Caco-2 (cell line): ENCODE results near the gene MT1A. TPM values are rescaled to one million over a fixed set of nuclear protein-coding genes. Genes with fewer than 3 reads are reported as not detected.

ENCODE experiments used
- Bru-seq: library from RNA; stranded (reverse); fragments of 400-500 nt; gene quantifications from one replicate; lab custom pipeline; 2021; lab: Mats Ljungman, UMichigan
- BruChase-seq, 2 experiments: library from RNA; stranded (reverse); fragments of 400-500 nt; gene quantifications; one replicate each; lab custom pipeline; 2021; lab: Mats Ljungman, UMichigan
- BruUV-seq: library from RNA; stranded (reverse); fragments of 400-500 nt; replicated peaks from 2 replicates; lab custom pipeline; 2021; lab: Mats Ljungman, UMichigan
- CTCF ChIA-PET: fragments of 300-600 bp; sonication (Branson Sonifier 250); formaldehyde crosslinking; loops from one replicate; lab custom pipeline; 2022; ENCODE audit warnings: antibody characterized with exemption; lab: Charles Lee
- POLR2A ChIA-PET: fragments of 300-600 bp; sonication (Branson Sonifier 250); formaldehyde crosslinking; loops from one replicate; lab custom pipeline; 2022; ENCODE audit warnings: antibody characterized with exemption; lab: Charles Lee
- DNase-seq, 2 experiments: peaks; one replicate each; pipeline versions ENCODE4 v3.0.0 to v3.0.0-alpha.2; 2020 to 2022
- H3K27me3 ChIP-seq: replicated peaks from 2 replicates; pipeline ENCODE4 v1.6.0; 2011; ENCODE audit warnings: low read length; ENCODE audit not compliant: control insufficient read depth, insufficient read depth
- H3K36me3 ChIP-seq: 2 replicates; pipeline ENCODE4 v1.5.1; 2011; ENCODE audit warnings: low read length; ENCODE audit not compliant: control insufficient read depth, insufficient read depth
- H3K4me1 ChIP-seq: fragments of 250-450 bp; sonication (Bioruptor Pico); 2 replicates; pipeline ENCODE4 v1.5.1; 2020; ENCODE audit warnings: mild to moderate bottlenecking
- H3K4me3 ChIP-seq: 2 replicates; pipeline ENCODE4 v1.5.1; 2011; ENCODE audit warnings: low read depth, mild to moderate bottlenecking, control low read depth, low read length
- H3K9me3 ChIP-seq: fragments of 250-450 bp; sonication (Bioruptor Pico); 2 replicates; pipeline ENCODE4 v1.5.1; 2020; ENCODE audit warnings: mild to moderate bottlenecking, moderate library complexity
- H3K27ac Mint-ChIP-seq: one replicate; pipeline ENCODE4 v1.8.0; 2022; ENCODE audit warnings: mixed read lengths; ENCODE audit not compliant: unreplicated experiment
- H3K27me3 Mint-ChIP-seq: one replicate; pipeline ENCODE4 v1.8.0; 2022; ENCODE audit warnings: mixed read lengths; ENCODE audit not compliant: insufficient read depth, unreplicated experiment
- H3K36me3 Mint-ChIP-seq: one replicate; pipeline ENCODE4 v1.8.0; 2022; ENCODE audit warnings: mild to moderate bottlenecking, mixed read lengths; ENCODE audit not compliant: insufficient read depth, unreplicated experiment
- H3K4me1 Mint-ChIP-seq: one replicate; pipeline ENCODE4 v1.8.0; 2022; ENCODE audit warnings: low read depth, mixed read lengths; ENCODE audit not compliant: unreplicated experiment
- H3K4me3 Mint-ChIP-seq: one replicate; pipeline ENCODE4 v1.8.0; 2022; ENCODE audit warnings: mild to moderate bottlenecking, moderate library complexity, mixed read lengths; ENCODE audit not compliant: unreplicated experiment
- H3K9me3 Mint-ChIP-seq: one replicate; pipeline ENCODE4 v1.8.0; 2022; ENCODE audit warnings: mixed read lengths; ENCODE audit not compliant: unreplicated experiment
- intact Hi-C: fragments of 100-400 bp; cut with micrococcal nuclease; formaldehyde crosslinking; loops from one replicate; pipeline ENCODE4 v1.10.0; 2022; ENCODE audit not compliant: unreplicated experiment
- long read RNA-seq: library from polyadenylated mRNA; stranded (forward); transcript quantifications from one replicate; pipeline ENCODE4 v2.0.0, GENCODE V29; 2022
- total RNA-seq: library from RNA; stranded (reverse); gene quantifications from 2 replicates; pipeline ENCODE4 v1.2.3, GENCODE V29; 2022
- TF ChIP-seq, protein P1 (sequence below), 2 experiments: fragments of 200-600 bp in 1 of 2; IDR thresholded peaks; 1 replicate in 1 of 2; 2 replicates in 1 of 2; pipeline versions ENCODE4 v1.5.1 to v1.8.0; 2011 to 2022; ENCODE audit warnings: antibody characterized with exemption in 1 of 2, control low read depth in 1 of 2, inconsistent platforms in 1 of 2, low read depth in 1 of 2, low read length in 1 of 2, mild to moderate bottlenecking in 1 of 2, moderate library complexity in 1 of 2; ENCODE audit not compliant: insufficient read depth in 1 of 2, severe bottlenecking in 1 of 2, unreplicated experiment in 1 of 2

The MT1A gene
- 2.0 and 2.5 TPM in 2 replicates for total RNA-seq
- Bru-seq, nascent RNA: not detected
- BruChase-seq, experiment 1, labeled RNA remaining after a 2-hour chase: not detected
- BruChase-seq, experiment 2, labeled RNA remaining after a 6-hour chase: percentile 34 among the genes with signal in this experiment
- long read RNA-seq, partial matches to known transcripts: 0 of 1 reads
- long read RNA-seq, other reads (novel, unspliced or antisense): 0 of 1 reads

DNA sequence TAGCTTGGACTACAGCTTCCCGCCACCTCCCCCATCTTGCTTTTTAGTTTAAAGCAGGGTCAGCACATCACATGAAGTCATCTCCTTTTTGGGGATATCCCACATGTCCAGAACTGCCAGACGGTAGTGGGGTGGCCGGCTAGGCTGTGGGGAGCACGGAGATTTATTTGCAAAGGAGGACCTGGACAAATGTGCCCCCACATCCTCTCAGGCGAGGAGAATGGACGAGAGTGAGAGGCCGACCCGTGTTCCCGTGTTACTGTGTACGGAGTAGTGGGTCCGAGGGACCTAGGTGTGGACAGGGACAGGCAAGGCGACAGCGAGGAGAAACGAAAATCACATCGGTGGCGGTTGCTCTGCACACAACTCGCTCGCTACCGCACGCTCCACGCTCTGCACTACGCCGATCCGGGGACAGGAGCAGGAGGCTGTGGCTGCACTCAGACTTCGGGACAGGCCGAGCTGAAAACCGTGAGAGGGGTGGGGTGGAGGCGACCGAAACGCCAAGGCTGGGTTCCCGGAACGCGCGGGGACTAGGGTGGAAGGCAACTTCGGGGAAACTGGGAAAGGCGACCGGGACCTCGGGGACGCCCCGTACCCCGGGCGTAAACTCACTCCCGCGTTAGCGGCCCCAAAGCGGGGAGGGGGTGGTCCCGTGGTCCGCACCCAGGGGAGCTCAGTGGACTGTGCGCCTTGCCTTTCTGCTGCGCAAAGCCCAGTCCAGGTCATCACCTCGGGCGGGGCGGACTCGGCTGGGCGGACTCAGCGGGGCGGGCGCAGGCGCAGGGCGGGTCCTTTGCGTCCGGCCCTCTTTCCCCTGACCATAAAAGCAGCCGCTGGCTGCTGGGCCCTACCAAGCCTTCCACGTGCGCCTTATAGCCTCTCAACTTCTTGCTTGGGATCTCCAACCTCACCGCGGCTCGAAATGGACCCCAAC, at the start of gene MT1A:
TSS of gene MT1A (plus strand) at position 853 of the 937 bp plus-strand sequence. CDS start at position 926, 73 bp downstream.
- POLR2A ChIA-PET: no interaction called here
- TF ChIP-seq, protein P1, sequence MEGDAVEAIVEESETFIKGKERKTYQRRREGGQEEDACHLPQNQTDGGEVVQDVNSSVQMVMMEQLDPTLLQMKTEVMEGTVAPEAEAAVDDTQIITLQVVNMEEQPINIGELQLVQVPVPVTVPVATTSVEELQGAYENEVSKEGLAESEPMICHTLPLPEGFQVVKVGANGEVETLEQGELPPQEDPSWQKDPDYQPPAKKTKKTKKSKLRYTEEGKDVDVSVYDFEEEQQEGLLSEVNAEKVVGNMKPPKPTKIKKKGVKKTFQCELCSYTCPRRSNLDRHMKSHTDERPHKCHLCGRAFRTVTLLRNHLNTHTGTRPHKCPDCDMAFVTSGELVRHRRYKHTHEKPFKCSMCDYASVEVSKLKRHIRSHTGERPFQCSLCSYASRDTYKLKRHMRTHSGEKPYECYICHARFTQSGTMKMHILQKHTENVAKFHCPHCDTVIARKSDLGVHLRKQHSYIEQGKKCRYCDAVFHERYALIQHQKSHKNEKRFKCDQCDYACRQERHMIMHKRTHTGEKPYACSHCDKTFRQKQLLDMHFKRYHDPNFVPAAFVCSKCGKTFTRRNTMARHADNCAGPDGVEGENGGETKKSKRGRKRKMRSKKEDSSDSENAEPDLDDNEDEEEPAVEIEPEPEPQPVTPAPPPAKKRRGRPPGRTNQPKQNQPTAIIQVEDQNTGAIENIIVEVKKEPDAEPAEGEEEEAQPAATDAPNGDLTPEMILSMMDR (IDR thresholded peaks at IDR 0.05; ENCODE audit: insufficient read depth in 1 of 2, low read depth in 1 of 2, low read length in 1 of 2, severe bottlenecking in 1 of 2, unreplicated experiment in 1 of 2): no peak
- Mint-ChIP-seq H3K4me3 (peak within 1 kb of the TSS; percentile 77), H3K27ac (no peak within 1 kb of the TSS), H3K36me3 (no peaks in the 10 kb centered on the region), H3K27me3 (peaks cover 19% of the 10 kb centered on the region), H3K9me3 (no peaks in the 10 kb centered on the region), H3K4me1 (no peaks in the 10 kb centered on the region)
- Histone ChIP-seq H3K4me1 (no peaks in the 10 kb centered on the region), H3K9me3 (no peaks in the 10 kb centered on the region), H3K27me3 (peaks cover 9% of the 10 kb centered on the region), H3K4me3 (peak within 1 kb of the TSS; percentile 45), H3K36me3 (no peaks in the 10 kb centered on the region)
- intact Hi-C loops: no loop called here
- CTCF ChIA-PET: interaction anchor here (1.2 to 1.8 kb wide), 2 partner anchors 37 to 64 kb away, joined by 4 read pairs; no protein-coding TSS in a partner anchor
- DNase-seq: peak; percentile 72 to 80
- BruUV-seq: no TSS peak

DNA sequence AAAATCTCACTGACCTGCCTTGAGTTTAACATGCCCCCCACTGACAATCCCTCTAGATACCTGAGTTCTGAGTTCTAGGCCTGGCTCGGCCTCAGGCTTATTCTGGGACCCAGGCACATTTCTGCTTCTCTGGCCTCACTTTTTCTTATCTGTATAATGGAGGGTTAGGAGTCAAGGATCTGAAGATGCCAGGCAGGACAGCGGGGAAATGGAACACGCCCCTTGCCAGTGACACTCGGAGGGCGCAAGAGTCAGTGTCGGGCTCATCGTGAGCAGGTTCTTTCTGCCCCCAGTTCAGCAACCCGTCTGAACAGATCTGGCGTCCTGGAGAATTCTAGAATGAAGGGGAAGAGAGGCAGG, 49.7 kb upstream of the MT1A start:
- ChIA-PET POLR2A (no interaction called here), CTCF (no interaction called here)
- Mint-ChIP-seq H3K27ac (no peak overlapping the region), H3K9me3 (no peaks in the 10 kb centered on the region), H3K4me1 (no peaks in the 10 kb centered on the region), H3K27me3 (peaks cover 19% of the 10 kb centered on the region), H3K36me3 (no peaks in the 10 kb centered on the region), H3K4me3 (peak overlapping the region; percentile 40)
- BruUV-seq: no TSS peak
- TF ChIP-seq, protein P1 (IDR thresholded peaks at IDR 0.05; ENCODE audit: insufficient read depth in 1 of 2, low read depth in 1 of 2, low read length in 1 of 2, severe bottlenecking in 1 of 2, unreplicated experiment in 1 of 2): no peak
- DNase-seq: no peak
- Histone ChIP-seq H3K36me3 (no peaks in the 10 kb centered on the region), H3K4me1 (no peaks in the 10 kb centered on the region), H3K27me3 (no peaks in the 10 kb centered on the region), H3K9me3 (no peaks in the 10 kb centered on the region), H3K4me3 (no peak overlapping the region)
- intact Hi-C loops: no loop called here
